Measurements from ENCODE around the gene MIB1.

Gene MIB1

DNA sequence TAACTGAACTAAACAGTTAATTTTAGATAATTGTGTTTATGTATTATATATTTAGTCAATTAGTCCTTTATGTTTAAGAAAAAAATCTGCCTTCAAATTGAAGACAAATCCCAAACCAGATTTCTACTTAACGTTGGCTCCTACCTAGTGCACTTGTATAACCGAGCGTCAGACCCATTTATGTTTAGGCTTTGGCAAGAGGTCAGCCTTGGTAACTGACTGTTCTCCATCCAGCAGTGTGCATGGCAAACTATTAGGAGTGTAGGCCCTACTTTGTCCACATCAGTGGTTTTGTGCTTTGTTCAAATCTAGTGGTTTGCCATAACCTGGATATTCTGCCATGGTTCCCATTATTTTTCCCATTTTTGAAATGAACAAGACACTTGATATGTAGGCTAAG is 114.8 kb downstream of the MIB1 start:
- H3K4me3 Mint-ChIP-seq = no peak overlapping the region
- DNase-seq = no peak
- no peak overlapping the region for H3K27ac Mint-ChIP-seq
- H3K9me3 Mint-ChIP-seq = no peaks in the 10 kb centered on the region
- TF ChIP-seq CTCF (IDR thresholded peaks at IDR 0.05) = no peak
- peaks cover 51% of the 10 kb centered on the region for H3K36me3 Mint-ChIP-seq (ENCODE audit: low read depth)
- H3K27me3 Mint-ChIP-seq (ENCODE audit: low read depth, poor library complexity) = no peaks in the 10 kb centered on the region
- H3K4me1 Mint-ChIP-seq = no peaks in the 10 kb centered on the region

- Mint-ChIP-seq H3K27ac (no peak overlapping the region), H3K27me3 (ENCODE audit: low read depth, poor library complexity) (no peaks in the 10 kb centered on the region), H3K36me3 (ENCODE audit: low read depth) (peaks cover 72% of the 10 kb centered on the region), H3K4me3 (no peak overlapping the region), H3K9me3 (no peaks in the 10 kb centered on the region), H3K4me1 (no peaks in the 10 kb centered on the region)
- no peak for TF ChIP-seq CTCF (IDR thresholded peaks at IDR 0.05)
- no peak for DNase-seq
Measured at GRCh38 chr18:21857871-21858270, 117.3 kb downstream of the MIB1 start.

DNA sequence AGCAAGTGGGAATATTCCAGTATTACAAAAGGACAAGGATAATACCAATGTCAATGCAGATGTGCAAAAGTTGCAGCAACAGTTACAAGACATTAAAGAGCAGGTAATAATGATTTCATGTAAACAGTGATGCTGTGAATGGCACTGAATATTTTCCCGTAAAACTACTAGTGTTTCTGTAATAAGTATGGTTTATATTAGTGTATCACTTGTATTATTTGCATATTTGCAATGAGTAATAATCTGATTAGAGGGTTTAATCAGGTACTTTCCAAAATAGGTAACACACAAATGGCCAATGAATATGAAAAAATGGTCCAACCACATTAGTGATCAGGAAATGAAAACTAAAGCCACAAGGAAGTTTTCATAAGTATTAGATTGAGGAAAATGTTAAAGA is 118.0 kb downstream of the MIB1 start:
- DNase-seq = no peak
- no peak overlapping the region for H3K27ac Mint-ChIP-seq
- H3K27me3 Mint-ChIP-seq (ENCODE audit: low read depth, poor library complexity) = no peaks in the 10 kb centered on the region
- H3K36me3 Mint-ChIP-seq (ENCODE audit: low read depth) = peaks cover 78% of the 10 kb centered on the region
- H3K4me1 Mint-ChIP-seq = no peaks in the 10 kb centered on the region
- no peak overlapping the region for H3K4me3 Mint-ChIP-seq
- TF ChIP-seq CTCF (IDR thresholded peaks at IDR 0.05) = no peak
- H3K9me3 Mint-ChIP-seq = no peaks in the 10 kb centered on the region

DNA sequence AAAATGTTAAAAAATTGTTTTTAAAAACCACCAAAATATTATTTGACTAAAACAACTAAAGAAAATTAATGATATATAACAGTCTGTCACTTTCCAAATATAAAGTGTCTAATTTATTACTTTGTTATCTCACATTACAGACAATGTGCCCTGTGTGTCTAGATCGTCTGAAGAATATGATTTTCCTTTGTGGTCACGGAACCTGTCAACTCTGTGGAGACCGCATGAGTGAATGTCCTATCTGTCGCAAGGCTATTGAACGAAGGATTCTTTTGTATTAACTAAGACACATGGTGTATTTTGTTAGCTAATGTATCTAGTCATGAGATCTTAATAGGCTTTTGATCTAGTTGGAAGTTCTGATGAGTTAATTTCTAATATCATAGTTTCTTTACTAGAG is 123.8 kb downstream of the MIB1 start:
- H3K27me3 Mint-ChIP-seq (ENCODE audit: low read depth, poor library complexity) = no peaks in the 10 kb centered on the region
- H3K27ac Mint-ChIP-seq = no peak overlapping the region
- TF ChIP-seq CTCF (IDR thresholded peaks at IDR 0.05) = no peak
- no peaks in the 10 kb centered on the region for H3K9me3 Mint-ChIP-seq
- H3K4me3 Mint-ChIP-seq = no peak overlapping the region
- H3K36me3 Mint-ChIP-seq (ENCODE audit: low read depth) = peaks cover 60% of the 10 kb centered on the region
- DNase-seq = no peak
- no peaks in the 10 kb centered on the region for H3K4me1 Mint-ChIP-seq

DNA sequence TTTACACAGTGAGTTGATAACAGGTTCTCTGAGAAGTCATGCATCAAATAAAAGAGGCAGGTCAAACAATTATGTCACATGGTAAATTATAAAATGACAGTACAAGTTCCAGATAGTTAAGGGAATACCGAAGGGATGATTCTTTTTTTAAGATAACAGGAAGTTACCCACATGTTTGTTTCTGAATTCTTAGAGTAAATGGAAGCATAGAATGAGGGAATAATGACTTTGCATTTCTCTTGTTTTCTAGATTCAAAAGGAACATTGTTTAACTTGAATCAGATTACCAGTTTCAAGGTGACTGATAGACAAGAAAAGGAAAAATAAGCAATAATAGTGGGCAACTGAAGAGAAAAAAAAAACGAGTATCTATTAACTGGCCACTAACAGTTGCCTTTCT is 124.5 kb downstream of the MIB1 start:
- Mint-ChIP-seq H3K9me3 (no peaks in the 10 kb centered on the region), H3K36me3 (ENCODE audit: low read depth) (peaks cover 53% of the 10 kb centered on the region), H3K27ac (no peak overlapping the region), H3K27me3 (ENCODE audit: low read depth, poor library complexity) (no peaks in the 10 kb centered on the region), H3K4me3 (no peak overlapping the region), H3K4me1 (no peaks in the 10 kb centered on the region)
- no peak for DNase-seq
- TF ChIP-seq CTCF (IDR thresholded peaks at IDR 0.05) = no peak

DNA sequence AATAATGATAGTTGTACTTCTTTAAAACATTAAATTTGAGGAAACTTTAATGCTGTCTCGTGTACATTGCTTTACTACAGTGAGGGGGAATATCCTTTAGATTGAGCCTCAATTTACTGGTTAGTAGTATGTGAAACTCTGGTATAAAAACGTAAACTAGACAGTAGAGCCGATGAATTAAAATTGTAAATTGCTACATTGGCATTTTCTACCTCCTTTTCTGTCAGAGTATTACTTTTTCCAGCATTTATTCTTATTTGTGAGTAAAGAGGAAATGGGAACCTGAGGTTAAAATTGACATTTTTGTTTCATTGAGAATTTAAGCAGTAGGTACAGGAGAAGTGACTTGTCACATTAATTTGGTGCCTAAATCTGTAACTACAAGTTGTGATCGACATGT is 128.2 kb downstream of the MIB1 start:
- Mint-ChIP-seq H3K27me3 (ENCODE audit: low read depth, poor library complexity) (no peaks in the 10 kb centered on the region), H3K4me3 (no peak overlapping the region), H3K4me1 (no peaks in the 10 kb centered on the region), H3K27ac (no peak overlapping the region), H3K36me3 (ENCODE audit: low read depth) (peaks cover 46% of the 10 kb centered on the region), H3K9me3 (peaks cover 12% of the 10 kb centered on the region)
- no peak for DNase-seq
- no peak for TF ChIP-seq CTCF (IDR thresholded peaks at IDR 0.05)
